ENCODE measurements around the gene CSNK2A2. TPM values are rescaled to one million over a fixed set of nuclear protein-coding genes. Genes with fewer than 3 reads are reported as not detected.
A peak's percentile ranks its signal among the peaks of the same experiment; 100 is the strongest.

The CSNK2A2 gene
- total RNA-seq (51.5 and 58.0 TPM in 2 replicates), polyA plus RNA-seq (21.7 and 23.4 TPM in 2 replicates)

DNA sequence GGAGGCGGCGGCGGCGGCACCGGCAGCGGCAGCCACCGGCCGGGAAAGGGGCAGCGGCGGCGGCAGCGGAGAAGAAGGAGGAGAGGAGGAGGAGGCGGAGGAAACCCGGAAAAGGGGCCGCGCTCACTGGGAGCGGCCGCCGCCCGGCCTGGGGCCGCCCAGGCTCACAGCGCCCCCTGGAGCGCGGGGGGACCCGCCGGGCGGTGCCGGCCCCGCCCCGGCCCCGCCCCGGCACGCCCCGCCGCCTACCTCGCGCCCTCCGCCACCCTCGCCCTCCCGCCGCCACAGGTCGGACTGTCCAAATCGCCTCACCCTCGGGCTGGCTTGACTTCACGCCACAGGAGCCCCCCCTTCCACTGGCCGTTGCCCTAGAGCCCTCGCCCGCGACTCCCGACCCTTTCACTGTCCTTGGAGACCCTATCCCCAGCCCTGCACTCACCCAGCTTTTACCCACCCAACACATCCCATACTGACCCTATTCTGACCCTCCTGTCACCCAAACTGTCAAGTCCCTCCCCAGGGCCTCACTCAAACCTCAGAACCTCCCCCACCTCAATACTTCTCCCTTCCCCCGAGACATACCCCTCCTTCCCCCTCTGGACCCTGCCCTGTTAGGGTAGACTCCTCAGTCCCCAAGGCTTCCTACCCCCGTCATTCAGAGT lies at the start of gene CSNK2A2:
Gene CSNK2A2, minus strand, starts transcription at position 85 of the 662 bp plus-strand sequence. CDS start 370 bp downstream, outside the sequence.
- TF ChIP-seq, protein P1, sequence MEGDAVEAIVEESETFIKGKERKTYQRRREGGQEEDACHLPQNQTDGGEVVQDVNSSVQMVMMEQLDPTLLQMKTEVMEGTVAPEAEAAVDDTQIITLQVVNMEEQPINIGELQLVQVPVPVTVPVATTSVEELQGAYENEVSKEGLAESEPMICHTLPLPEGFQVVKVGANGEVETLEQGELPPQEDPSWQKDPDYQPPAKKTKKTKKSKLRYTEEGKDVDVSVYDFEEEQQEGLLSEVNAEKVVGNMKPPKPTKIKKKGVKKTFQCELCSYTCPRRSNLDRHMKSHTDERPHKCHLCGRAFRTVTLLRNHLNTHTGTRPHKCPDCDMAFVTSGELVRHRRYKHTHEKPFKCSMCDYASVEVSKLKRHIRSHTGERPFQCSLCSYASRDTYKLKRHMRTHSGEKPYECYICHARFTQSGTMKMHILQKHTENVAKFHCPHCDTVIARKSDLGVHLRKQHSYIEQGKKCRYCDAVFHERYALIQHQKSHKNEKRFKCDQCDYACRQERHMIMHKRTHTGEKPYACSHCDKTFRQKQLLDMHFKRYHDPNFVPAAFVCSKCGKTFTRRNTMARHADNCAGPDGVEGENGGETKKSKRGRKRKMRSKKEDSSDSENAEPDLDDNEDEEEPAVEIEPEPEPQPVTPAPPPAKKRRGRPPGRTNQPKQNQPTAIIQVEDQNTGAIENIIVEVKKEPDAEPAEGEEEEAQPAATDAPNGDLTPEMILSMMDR (IDR thresholded peaks at IDR 0.05; ENCODE audit: poor library complexity): peak; percentile 27
- TF ChIP-seq EZH2 (IDR thresholded peaks at IDR 0.05; ENCODE audit: borderline replicate concordance): no peak
- H3K4me1 ChIP-seq (ENCODE audit: insufficient read depth): peaks cover 8% of the 10 kb centered on the region
- no peaks in the 10 kb centered on the region for H3K36me3 ChIP-seq (replicated peaks; ENCODE audit: insufficient read depth, low read depth)
- H3K79me2 ChIP-seq: peaks cover 43% of the 10 kb centered on the region
- H3K4me2 ChIP-seq: peak within 1 kb of the TSS; percentile 99
- H3K27ac ChIP-seq: no peak within 1 kb of the TSS
- no peaks in the 10 kb centered on the region for H3K27me3 ChIP-seq
- H3K9me3 ChIP-seq (ENCODE audit: low read depth): no peaks in the 10 kb centered on the region
- 4% methylated on average over 7 of the region's 52 CpGs for WGBS (ENCODE audit: low lambda C conversion rate, missing lambda C conversion rate)
- DNase-seq (ENCODE audit: low spot score): peak; percentile 90
- H3K9me2 ChIP-seq (replicated peaks; ENCODE audit: insufficient read depth): no peaks in the 10 kb centered on the region
- peak within 1 kb of the TSS; percentile 85 for H3K4me3 ChIP-seq
- H4K20me1 ChIP-seq (ENCODE audit: insufficient read depth, poor library complexity, severe bottlenecking): peaks cover 9% of the 10 kb centered on the region
- H2AFZ ChIP-seq: peak within 1 kb of the TSS; percentile 96

GRCh38 chr16:58243528-58244004 lies 45.7 kb upstream of the CSNK2A2 start:
- DNase-seq (ENCODE audit: low spot score): peak; percentile 28
- Histone ChIP-seq H3K79me2 (no peaks in the 10 kb centered on the region), H3K27ac (no peak overlapping the region)

DNA sequence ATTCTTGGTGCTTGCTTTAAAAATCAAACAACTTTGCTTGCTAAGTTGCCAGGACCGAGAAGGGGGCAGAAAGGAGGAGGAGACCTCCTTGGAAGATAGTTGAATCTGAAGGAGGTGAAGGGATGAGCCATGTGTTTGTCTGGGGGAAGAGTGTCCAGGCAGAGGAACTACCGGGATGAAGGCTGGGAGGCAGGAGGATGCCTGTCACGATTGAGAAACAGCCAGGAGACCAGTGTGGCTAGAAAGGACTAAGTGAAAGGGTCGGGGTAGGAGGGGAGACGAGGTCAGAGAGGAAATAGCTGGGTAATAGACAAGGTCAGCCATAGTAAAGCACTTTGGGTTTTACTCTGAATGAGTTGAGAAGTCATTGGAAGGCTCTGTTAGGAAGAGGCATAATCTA lies 38.9 kb upstream of the CSNK2A2 start:
- Histone ChIP-seq H3K9me3 (ENCODE audit: low read depth) (no peaks in the 10 kb centered on the region), H3K4me1 (ENCODE audit: insufficient read depth) (no peaks in the 10 kb centered on the region), H3K4me2 (peak overlapping the region; percentile 88), H3K36me3 (replicated peaks; ENCODE audit: insufficient read depth, low read depth) (no peaks in the 10 kb centered on the region), H3K27ac (no peak overlapping the region), H3K27me3 (peaks cover 3% of the 10 kb centered on the region), H3K79me2 (no peaks in the 10 kb centered on the region), H4K20me1 (ENCODE audit: insufficient read depth, poor library complexity, severe bottlenecking) (no peaks in the 10 kb centered on the region), H3K4me3 (no peak overlapping the region), H3K9me2 (replicated peaks; ENCODE audit: insufficient read depth) (no peaks in the 10 kb centered on the region), H2AFZ (peak overlapping the region; percentile 31)
- WGBS (ENCODE audit: low lambda C conversion rate, missing lambda C conversion rate): 12% methylated on average over 5 of the region's 5 CpGs
- no peak for DNase-seq (ENCODE audit: low spot score)
- TF ChIP-seq, protein P1 (IDR thresholded peaks at IDR 0.05; ENCODE audit: poor library complexity): no peak
- no peak for TF ChIP-seq EZH2phosphoT487 (IDR thresholded peaks at IDR 0.05; ENCODE audit: low read depth, severe bottlenecking, unreplicated experiment)
- no peak for TF ChIP-seq EZH2 (IDR thresholded peaks at IDR 0.05; ENCODE audit: borderline replicate concordance)

More at GRCh38 chr16:58243528-58244004, 45.7 kb upstream of the CSNK2A2 start:
- Histone ChIP-seq H3K4me1 (ENCODE audit: insufficient read depth) (no peaks in the 10 kb centered on the region), H4K20me1 (ENCODE audit: insufficient read depth, poor library complexity, severe bottlenecking) (no peaks in the 10 kb centered on the region), H3K9me3 (ENCODE audit: low read depth) (no peaks in the 10 kb centered on the region), H2AFZ (peak overlapping the region; percentile 23), H3K9me2 (replicated peaks; ENCODE audit: insufficient read depth) (no peaks in the 10 kb centered on the region), H3K4me2 (no peak overlapping the region), H3K27me3 (peaks cover 3% of the 10 kb centered on the region), H3K4me3 (no peak overlapping the region), H3K36me3 (replicated peaks; ENCODE audit: insufficient read depth, low read depth) (no peaks in the 10 kb centered on the region)
- WGBS (ENCODE audit: low lambda C conversion rate, missing lambda C conversion rate): 23% methylated on average over 8 of the region's 8 CpGs
- TF ChIP-seq EZH2 (IDR thresholded peaks at IDR 0.05; ENCODE audit: borderline replicate concordance): no peak
- no peak for TF ChIP-seq EZH2phosphoT487 (IDR thresholded peaks at IDR 0.05; ENCODE audit: low read depth, severe bottlenecking, unreplicated experiment)
- TF ChIP-seq, protein P1 (IDR thresholded peaks at IDR 0.05; ENCODE audit: poor library complexity): no peak
